Erythroblast (primary cell): ENCODE results near the gene CLIC6.
"Not testable (repeated sequence)": the region's sequence is repeated elsewhere in the genome, so short reads cannot be mapped to it uniquely, and the experiment has no call there.

Source experiments
- DNase-seq, 2 experiments: peaks; one replicate each; lab custom pipeline; 2025; lab: John Stamatoyannopoulos, UW
- GATA1 ChIP-seq: IDR thresholded peaks from 2 replicates; pipeline ENCODE4 v1.6.1; 2011; ENCODE audit warnings: low read depth, mild to moderate bottlenecking, control low read depth, low read length, moderate library complexity
- POLR2A ChIP-seq: IDR thresholded peaks from 2 replicates; pipeline ENCODE4 v1.6.1; 2011; ENCODE audit warnings: mild to moderate bottlenecking, low read length

The CLIC6 gene

GRCh38 chr21:34707876-34708325 is 39.1 kb downstream of the CLIC6 start:
- TF ChIP-seq GATA1 (no peak), POLR2A (no peak)
- no peak for DNase-seq

DNA sequence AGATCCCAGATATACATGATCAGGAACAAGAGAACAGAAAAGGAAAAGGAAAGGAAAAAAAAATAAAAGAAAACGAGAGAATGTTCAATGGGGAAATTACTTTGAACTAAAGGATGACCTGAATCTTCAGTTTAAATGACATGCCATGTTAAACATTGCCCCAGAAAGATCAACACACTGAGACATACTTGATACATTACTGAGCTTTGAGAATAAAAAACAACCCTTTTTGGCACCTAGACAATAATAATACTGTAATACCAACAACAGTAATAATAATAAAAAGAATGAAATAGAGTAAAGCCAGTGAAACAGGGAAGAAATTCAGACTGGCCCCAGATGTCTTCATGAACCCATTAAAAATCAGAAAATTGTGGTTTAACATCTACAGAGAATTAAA is 44.8 kb downstream of the CLIC6 start:
- DNase-seq, result no peak
- no peak for TF ChIP-seq GATA1
- no peak for TF ChIP-seq POLR2A

DNA sequence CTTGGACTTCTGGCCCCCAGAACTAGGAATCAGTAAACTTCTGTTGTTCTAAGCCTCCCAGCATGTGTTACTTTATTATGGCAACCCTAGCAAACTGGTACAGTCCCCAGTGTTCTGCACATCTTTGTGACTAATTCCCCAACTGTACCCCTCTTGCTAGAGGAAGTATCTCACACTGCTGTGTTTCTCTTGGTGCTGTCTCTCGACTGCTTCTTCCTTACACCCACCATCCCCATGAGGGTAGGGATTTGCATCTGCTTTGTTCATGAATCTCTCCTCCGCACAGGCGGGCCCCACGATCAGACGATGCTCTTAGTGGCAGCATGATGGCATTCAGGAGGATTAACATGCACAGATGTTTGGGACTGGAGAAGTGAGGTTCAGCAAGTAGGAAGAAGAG is 46.7 kb downstream of the CLIC6 start:
- no peak for TF ChIP-seq POLR2A
- TF ChIP-seq GATA1, result no peak
- no peak for DNase-seq

- DNase-seq, result no peak
- TF ChIP-seq POLR2A (no peak), GATA1 (no peak)
Measured at GRCh38 chr21:34715985-34716596, 47.3 kb downstream of the CLIC6 start.

DNA sequence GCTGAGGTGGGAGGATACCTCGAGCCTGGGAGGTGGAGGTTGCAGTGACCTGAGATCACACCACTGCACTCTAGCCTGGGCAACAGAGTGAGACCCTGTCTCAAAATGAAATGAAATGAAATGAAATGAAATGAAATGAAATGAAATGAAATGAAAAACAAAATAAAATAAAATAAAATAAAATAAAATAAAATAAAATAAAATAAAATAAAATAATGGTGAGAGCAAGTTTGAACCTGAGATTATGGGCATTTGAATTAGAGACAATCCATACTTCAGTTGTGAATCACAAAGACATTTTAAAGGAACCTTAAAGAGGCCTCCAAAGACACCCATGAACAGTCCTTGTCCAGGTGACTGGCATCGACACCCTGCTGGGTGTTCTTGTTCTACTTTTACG is 49.7 kb downstream of the CLIC6 start:
- not testable (repeated sequence) for DNase-seq

GRCh38 chr21:34722684-34723300 is 54.0 kb downstream of the CLIC6 start:
- TF ChIP-seq GATA1, result no peak
- TF ChIP-seq POLR2A, result no peak
- DNase-seq, result peak; percentile 12 to 45

DNA sequence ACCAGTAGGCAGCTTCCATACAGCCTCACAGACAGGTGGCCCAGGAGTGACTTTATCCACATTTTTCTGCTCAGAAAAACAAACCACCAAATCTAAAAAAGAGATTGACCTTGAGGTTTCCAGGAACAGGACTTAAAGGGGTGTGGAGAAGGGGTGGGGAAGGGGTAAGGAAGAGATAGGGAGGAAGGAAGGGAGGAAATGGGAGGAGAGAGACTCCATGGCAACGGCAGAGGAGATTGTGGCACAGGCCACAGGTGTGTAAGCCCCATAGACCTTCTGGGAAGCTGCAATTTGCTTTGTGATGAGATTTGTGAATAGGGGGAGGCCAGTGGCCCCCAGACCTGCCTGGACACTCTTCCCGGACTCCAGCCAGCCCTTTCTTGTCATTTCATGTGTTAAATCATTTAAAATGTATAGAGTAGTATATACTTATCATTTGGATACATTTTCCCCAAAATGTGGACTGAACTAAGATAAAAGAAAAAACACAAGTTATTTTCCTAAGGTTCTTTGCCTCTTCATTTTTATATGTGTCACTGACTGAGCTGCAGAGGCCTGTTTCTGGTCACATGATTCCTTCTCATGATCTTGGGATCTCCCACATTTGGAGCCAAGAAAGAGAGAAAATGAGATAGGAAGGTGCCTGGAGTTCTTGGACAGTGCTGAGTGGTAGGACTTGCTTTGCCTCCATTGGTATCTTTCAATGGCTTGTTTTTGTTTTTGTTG is 55.5 kb downstream of the CLIC6 start:
- no peak for DNase-seq
- TF ChIP-seq GATA1 (no peak), POLR2A (no peak)

GRCh38 chr21:34724857-34725195 is 56.0 kb downstream of the CLIC6 start:
- TF ChIP-seq GATA1, result no peak
- no peak for TF ChIP-seq POLR2A

GRCh38 chr21:34726627-34727337 is 58.0 kb downstream of the CLIC6 start:
- TF ChIP-seq GATA1, result no peak
- no peak for TF ChIP-seq POLR2A
- no peak for DNase-seq

More at GRCh38 chr21:34724857-34725195, 56.0 kb downstream of the CLIC6 start:
- DNase-seq, result no peak

- no peak for DNase-seq
- TF ChIP-seq POLR2A (no peak), GATA1 (no peak)
Measured at GRCh38 chr21:34728479-34728878, 59.7 kb downstream of the CLIC6 start.

- DNase-seq, result no peak
- TF ChIP-seq GATA1 (no peak), POLR2A (no peak)
Measured at GRCh38 chr21:34730194-34730593, 61.4 kb downstream of the CLIC6 start.

DNA sequence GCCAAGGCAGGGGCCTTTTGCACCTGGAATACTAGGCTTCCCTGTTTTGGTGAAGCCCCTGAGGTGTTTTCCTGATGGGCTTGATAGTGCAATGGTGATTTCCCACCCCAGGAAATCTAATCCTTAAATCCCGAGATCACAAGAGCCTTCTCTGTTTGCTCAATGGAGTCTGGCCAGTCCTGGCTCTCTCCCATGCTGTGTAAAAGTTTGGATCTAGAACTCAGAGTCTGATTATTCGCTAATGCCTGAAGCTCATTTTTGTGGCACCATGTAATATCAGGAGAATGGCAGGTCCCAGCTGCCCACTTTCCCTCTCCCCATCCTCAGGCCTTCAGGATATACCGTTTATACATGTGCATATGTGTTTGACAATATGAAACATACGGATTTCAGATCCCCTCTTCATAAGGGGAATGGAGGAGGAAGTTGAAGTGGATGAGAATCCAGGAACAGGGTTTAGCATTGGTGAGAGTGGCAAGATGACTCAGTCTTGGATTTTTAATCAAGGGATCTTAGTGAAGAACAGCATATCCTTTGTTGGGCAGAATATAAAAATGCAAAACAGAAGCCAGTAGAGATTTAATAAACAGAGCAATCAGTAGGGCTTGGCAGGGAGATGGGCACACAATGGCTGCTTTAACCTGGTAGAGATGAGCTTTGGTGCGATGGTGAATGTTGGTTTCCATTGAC is 62.1 kb downstream of the CLIC6 start:
- TF ChIP-seq GATA1 (no peak), POLR2A (no peak)
- DNase-seq, result no peak

DNA sequence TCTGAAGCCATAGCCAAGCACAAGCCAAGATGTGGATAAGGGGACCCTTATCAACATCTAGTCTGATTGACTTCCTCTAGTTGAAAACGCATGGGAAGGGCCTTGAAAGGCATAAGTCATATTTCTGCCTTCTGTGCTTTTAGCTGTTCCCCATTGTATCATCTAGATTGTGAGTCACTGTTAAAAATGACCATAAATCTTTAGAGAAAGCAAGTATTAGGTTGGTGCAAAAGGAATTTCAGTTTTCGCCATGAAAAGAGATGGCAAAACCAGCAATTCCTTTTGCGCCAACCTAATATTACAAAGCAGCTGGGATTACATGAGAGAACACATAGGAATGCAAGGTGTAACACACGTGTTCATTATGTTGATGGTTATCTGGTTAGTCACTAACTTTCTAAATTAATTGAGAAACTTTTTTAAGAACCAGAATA is 63.6 kb downstream of the CLIC6 start:
- DNase-seq, result no peak
- TF ChIP-seq POLR2A (no peak), GATA1 (no peak)

DNA sequence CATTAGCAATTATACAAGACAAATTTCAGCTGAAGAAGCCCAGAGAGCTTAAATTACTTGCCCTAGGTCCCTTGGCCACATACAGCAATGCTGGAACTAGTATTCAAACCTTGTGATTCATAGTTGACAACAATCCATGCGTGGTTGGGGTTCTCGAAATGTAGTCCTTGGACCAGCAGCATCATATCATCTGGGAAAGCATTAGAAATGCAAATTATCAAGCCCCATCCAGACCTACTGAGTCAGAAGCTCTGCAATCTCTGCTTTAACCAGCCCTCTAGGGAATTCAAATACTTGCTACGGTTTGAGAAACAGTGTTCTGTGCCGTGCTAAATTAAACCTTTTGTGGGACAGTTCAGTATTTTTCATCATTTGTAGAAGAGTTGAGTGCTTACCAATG is 65.1 kb downstream of the CLIC6 start:
- TF ChIP-seq POLR2A, result no peak
- no peak for TF ChIP-seq GATA1
- DNase-seq, result no peak
